Fibroblast of mammary gland (primary cell): ENCODE data around the gene TAPBP.

Source experiments
- DNase-seq: peaks from one replicate; pipeline ENCODE4 v3.0.0-alpha.2; 2010; ENCODE audit warnings: low read depth
- H3K4me3 ChIP-seq: 2 replicates; pipeline ENCODE4 v1.5.1; 2011; ENCODE audit warnings: low read depth, mild to moderate bottlenecking, low read length, moderate library complexity; ENCODE audit not compliant: control insufficient read depth
- CTCF ChIP-seq: conservative IDR thresholded peaks from 2 replicates; pipeline ENCODE4 v1.5.1; 2011; ENCODE audit warnings: low read depth, low read length, inconsistent platforms; ENCODE audit not compliant: control insufficient read depth, insufficient read depth

The TAPBP gene

GRCh38 chr6:33314943-33315792 is 1.3 kb upstream of the TAPBP start:
- TF ChIP-seq CTCF = no peak
- peak overlapping the region; percentile 93 for H3K4me3 ChIP-seq
- DNase-seq = peak; percentile 23

- no peak for TF ChIP-seq CTCF
- peak; percentile 88 for DNase-seq
- H3K4me3 ChIP-seq = peak overlapping the region; percentile 93
These were observed 651 bp upstream of the TAPBP start for GRCh38 chr6:33314515-33314942.

GRCh38 chr6:33313105-33313708 is 671 bp downstream of the TAPBP start:
- no peak for DNase-seq
- H3K4me3 ChIP-seq = peak overlapping the region; percentile 93
- no peak for TF ChIP-seq CTCF

GRCh38 chr6:33312361-33313104 is 1.3 kb downstream of the TAPBP start:
- peak overlapping the region; percentile 93 for H3K4me3 ChIP-seq
- DNase-seq = peak; percentile 76
- TF ChIP-seq CTCF = no peak

GRCh38 chr6:33306356-33306755 is 7.5 kb downstream of the TAPBP start:
- no peak for TF ChIP-seq CTCF
- DNase-seq = no peak
- no peak overlapping the region for H3K4me3 ChIP-seq

GRCh38 chr6:33305052-33305451 is 8.8 kb downstream of the TAPBP start:
- no peak overlapping the region for H3K4me3 ChIP-seq
- no peak for DNase-seq
- no peak for TF ChIP-seq CTCF
